SIG-M5 treated with dmso at 0.1 percent for 504 hours (cell line): Measurements from ENCODE around the gene MYADML2.
"Not testable (repeated sequence)": the region's sequence is repeated elsewhere in the genome, so short reads cannot be mapped to it uniquely, and the experiment has no call there.

ENCODE experiments used
- DNase-seq: peaks from one replicate; lab custom pipeline; 2025; ENCODE audit not compliant: unreplicated experiment; lab: John Stamatoyannopoulos, UW

Gene MYADML2

GRCh38 chr17:81947189-81947588 is at the start of gene MYADML2:
MYADML2 (minus strand) TSS chr17:81947233; CDS start chr17:81941741, 5,492 bp downstream.
- no peak for DNase-seq

GRCh38 chr17:81996232-81996756 is 49.3 kb upstream of the MYADML2 start:
- no peak for DNase-seq

- no peak for DNase-seq
These were observed 48.6 kb upstream of the MYADML2 start for GRCh38 chr17:81995463-81996231.

GRCh38 chr17:81994593-81995462 is 47.8 kb upstream of the MYADML2 start:
- DNase-seq = no peak

GRCh38 chr17:81993729-81994592 is 46.9 kb upstream of the MYADML2 start:
- no peak for DNase-seq

GRCh38 chr17:81992306-81993102 is 45.5 kb upstream of the MYADML2 start:
- DNase-seq = no peak

GRCh38 chr17:81991684-81992305 is 44.8 kb upstream of the MYADML2 start:
- no peak for DNase-seq

- DNase-seq = no peak
These were observed 44.0 kb upstream of the MYADML2 start for GRCh38 chr17:81990836-81991683.

GRCh38 chr17:81987161-81987770 is 40.2 kb upstream of the MYADML2 start:
- DNase-seq = no peak

- no peak for DNase-seq
These were observed 39.6 kb upstream of the MYADML2 start for GRCh38 chr17:81986606-81987005.

GRCh38 chr17:81984773-81985410 is 37.9 kb upstream of the MYADML2 start:
- DNase-seq = no peak

- no peak for DNase-seq
These were observed 36.8 kb upstream of the MYADML2 start for GRCh38 chr17:81983639-81984373.

- no peak for DNase-seq
These were observed 36.1 kb upstream of the MYADML2 start for GRCh38 chr17:81983011-81983638.

- DNase-seq = not testable (repeated sequence)
These were observed 34.5 kb upstream of the MYADML2 start for GRCh38 chr17:81981511-81981910.

GRCh38 chr17:81980707-81981343 is 33.8 kb upstream of the MYADML2 start:
- no peak for DNase-seq

GRCh38 chr17:81980122-81980521 is 33.1 kb upstream of the MYADML2 start:
- DNase-seq = no peak
